Measurements from ENCODE around the gene DMD. TPM values are rescaled to one million over a fixed set of nuclear protein-coding genes. Genes with fewer than 3 reads are reported as not detected.

DMD gene
- total RNA-seq, 1 experiment from 2014 or later = 19.3 TPM

DNA sequence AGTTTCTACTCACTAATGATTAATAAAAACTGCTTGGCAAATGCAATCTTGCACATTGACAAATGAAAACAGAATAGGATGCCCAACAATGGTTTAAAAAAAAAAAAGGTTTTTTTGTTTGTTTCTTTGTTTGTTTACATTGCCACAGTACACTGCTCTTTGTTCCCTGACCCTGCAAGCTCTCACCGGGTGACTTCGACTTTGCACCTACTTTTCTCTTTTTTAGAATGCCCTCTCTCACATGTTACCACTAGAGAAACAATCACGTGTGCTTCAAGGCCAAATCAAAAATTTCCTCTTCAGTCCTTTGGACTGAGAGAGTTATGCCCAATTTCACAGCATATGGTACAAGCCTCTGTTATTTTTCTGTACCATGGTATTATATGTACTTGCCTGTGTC, 101.5 kb downstream of the DMD start:
- no peak for DNase-seq (ENCODE audit: unreplicated experiment)
- TF ChIP-seq, protein P1, sequence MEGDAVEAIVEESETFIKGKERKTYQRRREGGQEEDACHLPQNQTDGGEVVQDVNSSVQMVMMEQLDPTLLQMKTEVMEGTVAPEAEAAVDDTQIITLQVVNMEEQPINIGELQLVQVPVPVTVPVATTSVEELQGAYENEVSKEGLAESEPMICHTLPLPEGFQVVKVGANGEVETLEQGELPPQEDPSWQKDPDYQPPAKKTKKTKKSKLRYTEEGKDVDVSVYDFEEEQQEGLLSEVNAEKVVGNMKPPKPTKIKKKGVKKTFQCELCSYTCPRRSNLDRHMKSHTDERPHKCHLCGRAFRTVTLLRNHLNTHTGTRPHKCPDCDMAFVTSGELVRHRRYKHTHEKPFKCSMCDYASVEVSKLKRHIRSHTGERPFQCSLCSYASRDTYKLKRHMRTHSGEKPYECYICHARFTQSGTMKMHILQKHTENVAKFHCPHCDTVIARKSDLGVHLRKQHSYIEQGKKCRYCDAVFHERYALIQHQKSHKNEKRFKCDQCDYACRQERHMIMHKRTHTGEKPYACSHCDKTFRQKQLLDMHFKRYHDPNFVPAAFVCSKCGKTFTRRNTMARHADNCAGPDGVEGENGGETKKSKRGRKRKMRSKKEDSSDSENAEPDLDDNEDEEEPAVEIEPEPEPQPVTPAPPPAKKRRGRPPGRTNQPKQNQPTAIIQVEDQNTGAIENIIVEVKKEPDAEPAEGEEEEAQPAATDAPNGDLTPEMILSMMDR (IDR thresholded peaks at IDR 0.05; ENCODE audit: unreplicated experiment) = no peak
- intact Hi-C loops (cut with micrococcal nuclease) = no loop called here
- Mint-ChIP-seq H3K4me1 (ENCODE audit: insufficient read depth, unreplicated experiment) (no peaks in the 10 kb centered on the region), H3K27me3 (ENCODE audit: insufficient read depth, unreplicated experiment) (peaks cover 10% of the 10 kb centered on the region), H3K9me3 (ENCODE audit: unreplicated experiment) (no peaks in the 10 kb centered on the region), H3K36me3 (ENCODE audit: insufficient read depth, unreplicated experiment) (no peaks in the 10 kb centered on the region), H3K4me3 (ENCODE audit: unreplicated experiment) (no peak overlapping the region), H3K27ac (ENCODE audit: low read depth, unreplicated experiment) (no peak overlapping the region)
- CTCF ChIA-PET = interaction anchor here (0.6 kb wide), 1 partner anchor 263 kb away, joined by 3 read pairs; no protein-coding TSS in a partner anchor
- POLR2A ChIA-PET = no interaction called here
- BruUV-seq (replicated peaks) = no TSS peak

- DNase-seq (ENCODE audit: unreplicated experiment) = no peak
- no peak overlapping the region for H3K27ac Mint-ChIP-seq (ENCODE audit: low read depth, unreplicated experiment)
- H3K4me1 Mint-ChIP-seq (ENCODE audit: insufficient read depth, unreplicated experiment) = no peaks in the 10 kb centered on the region
- ChIA-PET CTCF (no interaction called here), POLR2A (no interaction called here)
- intact Hi-C loops (cut with micrococcal nuclease) = no loop called here
- BruUV-seq (replicated peaks) = no TSS peak
- TF ChIP-seq, protein P1 (IDR thresholded peaks at IDR 0.05; ENCODE audit: unreplicated experiment) = no peak
- no peak overlapping the region for H3K4me3 Mint-ChIP-seq (ENCODE audit: unreplicated experiment)
- no peaks in the 10 kb centered on the region for H3K9me3 Mint-ChIP-seq (ENCODE audit: unreplicated experiment)
- H3K27me3 Mint-ChIP-seq (ENCODE audit: insufficient read depth, unreplicated experiment) = peaks cover 15% of the 10 kb centered on the region
- H3K36me3 Mint-ChIP-seq (ENCODE audit: insufficient read depth, unreplicated experiment) = no peaks in the 10 kb centered on the region
Observed at GRCh38 chrX:33106737-33107136, 104.6 kb downstream of the DMD start.

- H3K9me3 Mint-ChIP-seq (ENCODE audit: unreplicated experiment) = no peaks in the 10 kb centered on the region
- BruUV-seq (replicated peaks) = no TSS peak
- no peaks in the 10 kb centered on the region for H3K36me3 Mint-ChIP-seq (ENCODE audit: insufficient read depth, unreplicated experiment)
- ChIA-PET POLR2A (no interaction called here), CTCF (no interaction called here)
- intact Hi-C loops (cut with micrococcal nuclease) = no loop called here
- TF ChIP-seq, protein P1 (IDR thresholded peaks at IDR 0.05; ENCODE audit: unreplicated experiment) = no peak
- H3K27ac Mint-ChIP-seq (ENCODE audit: low read depth, unreplicated experiment) = no peak overlapping the region
- H3K4me3 Mint-ChIP-seq (ENCODE audit: unreplicated experiment) = no peak overlapping the region
- H3K4me1 Mint-ChIP-seq (ENCODE audit: insufficient read depth, unreplicated experiment) = no peaks in the 10 kb centered on the region
- peaks cover 45% of the 10 kb centered on the region for H3K27me3 Mint-ChIP-seq (ENCODE audit: insufficient read depth, unreplicated experiment)
- DNase-seq (ENCODE audit: unreplicated experiment) = no peak
Observed at GRCh38 chrX:33095079-33095478, 116.3 kb downstream of the DMD start.

- Mint-ChIP-seq H3K9me3 (ENCODE audit: unreplicated experiment) (no peaks in the 10 kb centered on the region), H3K36me3 (ENCODE audit: insufficient read depth, unreplicated experiment) (no peaks in the 10 kb centered on the region), H3K27me3 (ENCODE audit: insufficient read depth, unreplicated experiment) (peaks cover 12% of the 10 kb centered on the region), H3K4me3 (ENCODE audit: unreplicated experiment) (no peak overlapping the region), H3K4me1 (ENCODE audit: insufficient read depth, unreplicated experiment) (no peaks in the 10 kb centered on the region), H3K27ac (ENCODE audit: low read depth, unreplicated experiment) (no peak overlapping the region)
- TF ChIP-seq, protein P1 (IDR thresholded peaks at IDR 0.05; ENCODE audit: unreplicated experiment) = no peak
- ChIA-PET CTCF (interaction anchor here (0.6 kb wide), 1 partner anchor 171 kb away, joined by 3 read pairs; no protein-coding TSS in a partner anchor), POLR2A (no interaction called here)
- intact Hi-C loops (cut with micrococcal nuclease) = no loop called here
- BruUV-seq (replicated peaks) = no TSS peak
- DNase-seq (ENCODE audit: unreplicated experiment) = no peak
Observed at GRCh38 chrX:33087411-33087810, 123.9 kb downstream of the DMD start.

Measured in MCF 10A (cell line).